HEK293 (cell line): Measurements from ENCODE around the gene MZB1.

ENCODE experiments used
- ZBTB21 ChIP-seq: fragments of 450-650 bp; formaldehyde crosslinking; IDR thresholded peaks from 2 replicates; pipeline ENCODE4 v1.5.1; 2017; ENCODE audit warnings: missing biosample characterization, missing genetic modification characterization
- ZNF585B ChIP-seq: fragments of 450-650 bp; formaldehyde crosslinking; IDR thresholded peaks from 2 replicates; pipeline ENCODE4 v1.5.1; 2016; ENCODE audit warnings: missing biosample characterization, missing genetic modification characterization
- ZNF692 ChIP-seq: fragments of 450-650 bp; formaldehyde crosslinking; IDR thresholded peaks from 2 replicates; pipeline ENCODE4 v1.5.1; 2016; ENCODE audit warnings: missing biosample characterization, missing genetic modification characterization

GRCh38 chr5:139342423-139342723 lies 47.3 kb downstream of the MZB1 start:
- no peak for TF ChIP-seq ZNF692 (tag by site-specific recombination)
- no peak for TF ChIP-seq ZBTB21
- no peak for TF ChIP-seq ZNF585B
